HepG2 (cell line): ENCODE measurements around the gene ADM. TPM values are rescaled to one million over a fixed set of nuclear protein-coding genes. Genes with fewer than 3 reads are reported as not detected.
A peak's percentile ranks its signal among the peaks of the same experiment; 100 is the strongest.

Experiments used
- CEBPB ChIP-seq: IDR thresholded peaks from 2 replicates; pipeline ENCODE4 v1.6.1; 2011; ENCODE audit warnings: low read depth, low read length, improper control_type of control experiment, borderline replicate concordance
- CENPX ChIP-seq: sonication (generic); formaldehyde crosslinking; IDR thresholded peaks from 2 replicates; pipeline ENCODE4 v1.9.0; 2021; ENCODE audit warnings: mild to moderate bottlenecking, missing genetic modification reagents, moderate library complexity
- JARID2 ChIP-seq: sonication (generic); formaldehyde crosslinking; IDR thresholded peaks from 2 replicates; pipeline ENCODE4 v1.8.1; 2023; ENCODE audit warnings: missing genetic modification reagents, inconsistent platforms; ENCODE audit not compliant: insufficient replicate concordance
- MXI1 ChIP-seq: IDR thresholded peaks from 3 replicates; pipeline ENCODE4 v1.6.1; 2012; ENCODE audit warnings: low read depth, low read length, inconsistent platforms, borderline replicate concordance
- PAX8 ChIP-seq: sonication (generic); formaldehyde crosslinking; IDR thresholded peaks from 2 replicates; pipeline ENCODE4 v1.8.0; 2022; ENCODE audit warnings: mild to moderate bottlenecking, missing genetic modification reagents, borderline replicate concordance
- POLR2A ChIP-seq, 2 experiments: IDR thresholded peaks; 2 replicates each; pipeline ENCODE4 v1.6.1; 2011; ENCODE audit warnings: low read depth in 2 of 2, low read length in 2 of 2, mild to moderate bottlenecking in 1 of 2, moderate library complexity in 1 of 2; ENCODE audit not compliant: insufficient read depth in 1 of 2
- RAD51 ChIP-seq: fragments of 450-650 bp; IDR thresholded peaks from 2 replicates; pipeline ENCODE4 v1.6.1; 2016; ENCODE audit warnings: borderline replicate concordance
- TEAD2 ChIP-seq: sonication (generic); formaldehyde crosslinking; IDR thresholded peaks from 2 replicates; pipeline ENCODE4 v1.9.0; 2021; ENCODE audit warnings: missing genetic modification reagents
- TMF1 ChIP-seq: sonication (generic); formaldehyde crosslinking; IDR thresholded peaks from 2 replicates; pipeline ENCODE4 v1.8.1; 2022; ENCODE audit warnings: low read depth, missing genetic modification reagents
- ZNF180 ChIP-seq: sonication (generic); formaldehyde crosslinking; IDR thresholded peaks from 2 replicates; pipeline ENCODE4 v1.4.0; 2020; ENCODE audit warnings: low read depth, missing genetic modification reagents, borderline replicate concordance
- ZNF260 ChIP-seq: sonication (generic); formaldehyde crosslinking; IDR thresholded peaks from 2 replicates; pipeline ENCODE4 v1.4.0; 2020; ENCODE audit warnings: missing genetic modification reagents, low read depth, mild to moderate bottlenecking, borderline replicate concordance
- ZNF441 ChIP-seq: sonication (generic); formaldehyde crosslinking; IDR thresholded peaks from 2 replicates; pipeline ENCODE4 v1.7.0; 2021; ENCODE audit warnings: missing genetic modification reagents, borderline replicate concordance
- ZNF687 ChIP-seq: sonication (generic); formaldehyde crosslinking; IDR thresholded peaks from 2 replicates; pipeline ENCODE4 v1.5.1; 2020; ENCODE audit warnings: mild to moderate bottlenecking, missing genetic modification reagents, moderate library complexity
- ZSCAN9 ChIP-seq: IDR thresholded peaks from 2 replicates; pipeline ENCODE4 v1.6.1; 2016; ENCODE audit warnings: borderline replicate concordance
- polyA plus RNA-seq, 8 experiments: library from polyadenylated mRNA; depleted of rRNA in 3 of 8; stranded (reverse) in 7 of 8; unstranded in 1 of 8; fragments of >200 nt; fragmentation: Illumina TruSeq in 4 of 8; extraction: Trizol in 4 of 8; gene quantifications; 2 replicates each; pipeline versions ENCODE4 v1.2.1 to v1.2.3, GENCODE V29; 2011 to 2016; ENCODE audit warnings: low read depth in 4 of 8, missing spikeins in 1 of 8, mixed read lengths in 1 of 8; ENCODE audit not compliant: insufficient read depth in 1 of 8
- total RNA-seq, 5 experiments: library from RNA; depleted of rRNA; stranded (reverse); fragments of >200 nt; fragmentation: Illumina TruSeq; extraction: Trizol; gene quantifications; 2 replicates each; pipeline ENCODE4 v1.2.3, GENCODE V29; 2016; ENCODE audit warnings: low read depth in 1 of 5
- TF ChIP-seq, protein P1 (sequence below), 2 experiments: sonication (generic) in 1 of 2; formaldehyde crosslinking in 1 of 2; IDR thresholded peaks; 2 replicates each; pipeline versions ENCODE4 v1.4.0 to v1.6.1; 2016 to 2020; ENCODE audit warnings: borderline replicate concordance in 1 of 2, low read depth in 1 of 2, mild to moderate bottlenecking in 1 of 2, missing genetic modification reagents in 1 of 2

ADM gene
- total and polyA plus RNA-seq, 2 of the 13 experiments (the other 11 are each of a cell fraction or from before 2014, with no cell fraction given): 10.7 to 26.1 TPM

DNA sequence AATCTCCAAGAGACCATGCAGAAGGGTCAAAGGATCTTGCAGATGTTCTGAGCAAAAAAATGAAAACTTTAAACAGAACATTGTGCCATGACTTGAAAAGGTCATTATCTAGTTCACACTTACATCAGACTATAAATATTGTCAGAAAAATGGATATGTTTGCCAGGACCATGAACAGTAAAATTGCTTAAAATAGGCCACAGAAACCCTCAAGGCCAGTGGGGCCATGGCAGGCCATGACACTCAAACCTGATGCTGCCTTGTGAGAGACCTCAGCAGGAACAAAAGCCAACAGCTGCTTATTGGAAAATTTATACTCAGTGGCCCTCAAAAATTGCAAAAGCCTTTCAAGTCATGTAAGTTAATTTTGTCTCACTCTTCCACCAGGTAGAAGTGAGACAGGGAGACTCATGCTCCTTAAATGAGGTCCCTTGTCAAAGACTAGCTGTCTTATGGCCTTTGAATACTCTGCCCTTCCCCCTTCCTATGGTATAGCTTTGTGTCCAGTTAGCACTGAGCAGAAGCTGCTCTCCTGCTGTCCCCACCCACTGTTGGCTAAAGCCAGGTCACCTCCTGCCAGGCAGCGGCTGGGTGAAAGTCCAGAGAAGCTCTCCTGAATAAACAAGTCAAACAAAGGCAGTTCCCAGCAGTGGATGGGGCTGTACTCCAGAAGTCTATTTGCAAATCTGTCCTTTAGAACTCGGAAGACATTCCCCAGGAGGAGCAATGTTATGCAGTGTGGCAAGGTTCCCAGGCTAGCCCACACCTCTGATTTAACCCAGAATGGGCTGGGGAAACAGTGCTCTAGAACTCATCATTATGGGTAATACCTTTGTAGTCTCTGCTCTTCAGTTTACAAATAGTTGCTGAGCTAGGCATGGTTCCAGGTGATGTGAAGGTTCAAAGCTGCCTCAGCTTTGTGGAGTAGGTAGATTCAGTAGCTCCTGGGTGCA lies 21.4 kb downstream of the ADM start (continued):
- TF ChIP-seq, protein P1, sequence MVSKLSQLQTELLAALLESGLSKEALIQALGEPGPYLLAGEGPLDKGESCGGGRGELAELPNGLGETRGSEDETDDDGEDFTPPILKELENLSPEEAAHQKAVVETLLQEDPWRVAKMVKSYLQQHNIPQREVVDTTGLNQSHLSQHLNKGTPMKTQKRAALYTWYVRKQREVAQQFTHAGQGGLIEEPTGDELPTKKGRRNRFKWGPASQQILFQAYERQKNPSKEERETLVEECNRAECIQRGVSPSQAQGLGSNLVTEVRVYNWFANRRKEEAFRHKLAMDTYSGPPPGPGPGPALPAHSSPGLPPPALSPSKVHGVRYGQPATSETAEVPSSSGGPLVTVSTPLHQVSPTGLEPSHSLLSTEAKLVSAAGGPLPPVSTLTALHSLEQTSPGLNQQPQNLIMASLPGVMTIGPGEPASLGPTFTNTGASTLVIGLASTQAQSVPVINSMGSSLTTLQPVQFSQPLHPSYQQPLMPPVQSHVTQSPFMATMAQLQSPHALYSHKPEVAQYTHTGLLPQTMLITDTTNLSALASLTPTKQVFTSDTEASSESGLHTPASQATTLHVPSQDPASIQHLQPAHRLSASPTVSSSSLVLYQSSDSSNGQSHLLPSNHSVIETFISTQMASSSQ (IDR thresholded peaks at IDR 0.05; ENCODE audit: low read depth): peak; percentile 76
- TF ChIP-seq, protein P1 (CRISPR knock-in tag; IDR thresholded peaks at IDR 0.05; ENCODE audit: borderline replicate concordance): peak; percentile 34; the same call in 1 of the 2 replicates
- TF ChIP-seq MXI1 (peak; percentile 65; the same call in 1 of the 3 replicates), ZNF441 (peak; percentile 54; the same call in 1 of the 2 replicates), CEBPB (no peak), CENPX (no peak), ZNF260 (no peak), ZNF687 (CRISPR knock-in tag) (peak; percentile 49; the same call in 1 of the 2 replicates), PAX8 (CRISPR knock-in tag) (no peak), POLR2A (IDR thresholded peaks at IDR 0.05; ENCODE audit: insufficient read depth in 1 of 2, low read depth in 2 of 2, low read length in 2 of 2) (peak; percentile 59 to 73; a peak in 3 of 4 replicates), RAD51 (no peak), ZNF180 (no peak), TEAD2 (no peak), JARID2 (CRISPR knock-in tag) (no peak), ZSCAN9 (CRISPR knock-in tag) (peak; percentile 86; the same call in 1 of the 2 replicates), TMF1 (CRISPR knock-in tag) (no peak)
